Hypothalamus (tissue), 51 donors: ENCODE measurements around the gene NDUFS8.

Experiments
- DNase-seq, 51 donors: peaks; one replicate each; lab custom pipeline; 2025; lab: John Stamatoyannopoulos, UW

NDUFS8 gene

DNA sequence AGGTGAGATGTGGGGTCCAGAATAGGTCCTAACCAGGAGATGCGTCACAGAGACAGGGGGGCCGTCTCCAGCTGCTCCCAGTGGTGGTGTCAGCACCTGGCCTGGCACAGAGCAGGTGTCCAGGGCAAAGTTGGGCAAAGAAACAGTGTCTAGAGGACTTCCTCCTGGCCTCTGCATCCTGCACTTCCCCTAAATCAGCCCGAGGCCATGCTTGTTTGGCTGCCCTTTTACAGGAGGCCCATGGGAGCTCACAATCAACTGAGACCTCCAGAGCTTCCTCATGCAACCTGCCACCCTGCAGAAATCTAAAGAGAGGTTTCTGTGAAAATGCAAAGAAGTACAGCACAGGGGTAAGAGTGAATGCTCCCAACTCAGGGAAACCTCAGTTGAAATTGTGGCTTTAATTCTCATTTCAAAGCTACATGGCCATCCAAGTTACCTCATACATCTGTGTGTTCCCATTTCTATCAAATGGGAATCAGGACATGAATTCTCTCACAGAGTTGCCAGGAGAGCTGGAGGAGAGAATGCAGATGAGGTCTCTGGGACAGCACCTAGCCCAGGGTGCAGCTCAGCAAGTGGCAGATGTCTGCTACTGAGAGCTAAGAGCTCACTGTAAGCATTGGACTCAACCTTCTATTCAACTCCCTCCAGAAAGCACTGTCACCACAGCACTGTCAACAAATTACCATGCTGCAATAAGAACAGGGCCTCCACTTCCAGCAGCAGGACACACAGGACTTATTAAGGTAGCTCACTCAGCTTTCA is 41.0 kb downstream of the NDUFS8 start:
- DNase-seq = no peak

DNA sequence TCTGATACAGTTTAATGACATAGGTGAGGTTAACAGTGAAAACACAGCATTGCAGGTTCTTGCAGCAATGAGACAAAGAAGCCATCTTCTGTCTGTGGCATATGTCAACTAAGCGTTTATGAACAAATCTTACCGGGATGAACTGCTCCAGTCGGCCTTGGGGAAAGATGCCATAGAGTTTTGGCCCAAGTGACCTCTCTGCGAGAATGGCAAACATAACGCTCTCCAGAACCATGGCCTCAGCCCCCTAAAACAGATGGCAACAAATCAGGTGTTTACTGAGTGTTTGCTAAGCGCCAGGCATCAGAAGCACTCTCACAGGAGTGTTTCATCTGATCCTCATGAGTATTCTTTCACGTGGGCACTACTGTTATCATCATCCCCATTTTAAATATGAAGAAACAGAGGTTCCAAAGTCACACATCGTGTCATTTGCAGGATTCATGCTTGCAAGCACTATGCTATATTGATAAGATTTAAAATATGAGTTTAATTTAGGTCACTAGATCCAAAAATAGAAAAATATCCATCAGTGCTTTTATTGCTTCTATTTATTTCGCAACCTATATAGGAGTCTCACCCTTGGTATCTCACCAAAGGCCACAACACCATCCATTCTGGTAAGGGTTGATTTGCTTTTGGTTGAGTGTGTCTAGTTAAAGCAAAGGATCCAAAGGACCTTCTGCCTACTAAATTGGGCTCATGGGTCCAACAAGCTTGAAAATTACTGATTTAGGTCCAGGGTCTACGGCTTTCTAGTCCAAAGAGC is 44.3 kb downstream of the NDUFS8 start:
- no peak for DNase-seq

DNA sequence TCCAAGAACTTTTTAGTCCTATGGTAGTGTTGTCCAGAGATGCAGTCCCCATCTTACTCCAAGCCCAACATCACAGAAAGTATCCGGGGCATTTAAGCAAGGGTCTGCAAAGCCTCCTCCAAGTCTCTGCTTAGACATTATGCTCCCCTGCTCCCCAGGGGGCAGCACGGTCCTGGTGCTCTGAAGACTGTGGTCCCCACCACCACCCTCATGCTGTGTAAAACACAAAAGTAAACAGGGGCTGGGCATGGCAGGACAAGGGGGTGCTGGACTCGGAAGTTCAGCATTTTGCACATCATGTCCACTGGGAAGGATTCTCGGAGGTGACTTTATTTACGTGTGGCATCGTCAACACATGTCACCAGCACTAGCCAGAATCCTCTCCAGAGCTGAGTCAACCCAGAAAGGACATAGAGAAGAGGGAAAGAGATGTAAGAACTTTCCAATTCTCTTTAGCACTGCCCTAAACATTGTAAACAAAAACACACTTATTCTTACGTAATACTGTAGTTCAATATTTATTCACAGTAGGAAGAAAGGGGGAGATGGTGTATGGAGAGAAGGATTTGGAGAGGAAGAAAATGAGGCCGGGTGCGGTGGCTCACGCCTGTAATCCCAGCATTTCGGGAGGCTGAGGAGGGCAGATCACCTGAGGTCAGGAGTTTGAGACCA is 46.0 kb downstream of the NDUFS8 start:
- DNase-seq = no peak

DNA sequence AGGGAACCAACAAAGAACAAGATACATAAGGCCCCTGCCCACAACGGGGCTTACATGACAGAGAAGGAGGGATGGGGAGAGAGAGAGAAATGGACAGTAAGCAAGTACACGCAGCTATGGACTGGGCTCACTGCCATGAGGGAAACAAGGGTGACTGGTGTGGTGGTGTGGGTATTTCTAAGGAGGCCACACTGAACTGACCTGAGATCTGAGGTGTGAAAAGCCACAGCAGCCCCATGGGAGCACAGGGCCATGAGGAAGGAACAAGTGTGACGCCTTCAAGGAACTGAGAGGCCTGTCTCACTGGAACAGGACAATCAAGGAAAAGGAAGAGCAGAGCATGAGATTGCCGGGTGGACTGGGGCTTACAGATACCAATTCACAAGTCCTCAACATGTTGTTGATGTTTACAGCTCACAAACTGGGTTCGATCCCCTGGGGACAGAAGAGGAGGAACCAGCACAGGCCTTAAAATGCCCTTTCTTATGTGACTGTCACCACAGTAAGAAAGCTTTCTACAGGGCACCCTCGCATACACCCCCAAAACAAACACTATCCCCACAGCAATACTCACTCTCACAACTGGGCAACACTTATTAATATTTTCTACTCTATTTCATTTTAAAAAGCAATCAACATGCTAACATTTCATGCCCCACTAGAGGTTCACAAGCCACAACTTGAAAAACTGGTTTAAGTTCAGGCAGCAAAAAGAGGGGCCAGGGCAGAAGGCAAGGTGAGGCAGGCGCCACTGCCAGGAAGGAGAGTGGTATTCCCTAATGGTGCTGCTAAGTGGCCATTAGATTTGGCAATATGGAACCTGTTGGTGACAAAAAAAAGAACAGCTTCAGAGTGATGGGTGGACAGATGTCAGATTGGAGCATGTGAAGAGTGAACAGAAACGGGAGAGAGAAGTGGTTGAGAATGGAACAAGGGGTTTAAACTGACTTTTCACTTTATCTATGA is 47.4 kb downstream of the NDUFS8 start:
- no peak for DNase-seq

DNA sequence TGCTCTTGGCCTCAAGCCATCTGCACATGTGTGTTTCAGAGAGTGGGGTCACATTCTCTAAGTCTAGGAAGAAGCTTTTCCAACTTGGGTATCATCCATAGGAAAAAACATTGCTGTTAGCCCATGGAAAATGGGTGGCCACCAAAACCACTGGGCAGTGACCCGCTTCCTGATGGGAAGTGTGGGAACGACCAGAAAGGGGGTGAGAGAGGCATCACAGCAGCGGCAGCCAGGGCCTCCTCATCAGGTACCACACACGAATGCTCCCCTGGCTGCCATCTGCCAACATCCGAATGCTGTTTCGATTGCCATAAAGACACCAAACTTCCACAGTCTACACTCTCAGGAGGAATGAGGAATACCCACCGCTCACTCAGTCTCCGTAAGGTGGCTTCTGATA is 50.4 kb downstream of the NDUFS8 start:
- no peak for DNase-seq

GRCh38 chr11:68081691-68082090 is 51.2 kb downstream of the NDUFS8 start:
- no peak for DNase-seq

- no peak for DNase-seq
Observed at GRCh38 chr11:68082481-68082880, 52.0 kb downstream of the NDUFS8 start.

- DNase-seq = no peak
Observed at GRCh38 chr11:68083517-68083916, 53.0 kb downstream of the NDUFS8 start.
